ENCODE results near the gene BPIFB6.

Gene BPIFB6

GRCh38 chr20:33016581-33017109 is 14.8 kb upstream of the BPIFB6 start:
- no peak for DNase-seq

GRCh38 chr20:33017542-33017941 is 13.9 kb upstream of the BPIFB6 start:
- DNase-seq = no peak

- no peak for DNase-seq
Measured at GRCh38 chr20:33018169-33018931, 13.1 kb upstream of the BPIFB6 start.

GRCh38 chr20:33019465-33020277 is 11.8 kb upstream of the BPIFB6 start:
- no peak for DNase-seq

- DNase-seq = no peak
Measured at GRCh38 chr20:33020278-33021161, 10.9 kb upstream of the BPIFB6 start.

GRCh38 chr20:33021879-33022278 is 9.6 kb upstream of the BPIFB6 start:
- DNase-seq = no peak

GRCh38 chr20:33022289-33022688 is 9.2 kb upstream of the BPIFB6 start:
- DNase-seq = no peak

- DNase-seq = no peak
Measured at GRCh38 chr20:33022694-33023438, 8.6 kb upstream of the BPIFB6 start.

GRCh38 chr20:33023439-33024242 is 7.8 kb upstream of the BPIFB6 start:
- DNase-seq = no peak

- no peak for DNase-seq
Measured at GRCh38 chr20:33024243-33024560, 7.2 kb upstream of the BPIFB6 start.

- DNase-seq = no peak
Measured at GRCh38 chr20:33024609-33025317, 6.7 kb upstream of the BPIFB6 start.

- DNase-seq = no peak
Measured at GRCh38 chr20:33025318-33025876, 6.1 kb upstream of the BPIFB6 start.

GRCh38 chr20:33026072-33026778 is 5.2 kb upstream of the BPIFB6 start:
- DNase-seq = no peak

- DNase-seq = no peak
Measured at GRCh38 chr20:33026779-33027759, 4.4 kb upstream of the BPIFB6 start.

GRCh38 chr20:33027769-33028751 is 3.4 kb upstream of the BPIFB6 start:
- DNase-seq = no peak

GRCh38 chr20:33028875-33029274 is 2.6 kb upstream of the BPIFB6 start:
- DNase-seq = no peak

GRCh38 chr20:33030076-33030475 is 1.4 kb upstream of the BPIFB6 start:
- DNase-seq = no peak
